Thymus (tissue), 11 donors: Measurements from ENCODE around the gene VWA7. TPM values are rescaled to one million over a fixed set of nuclear protein-coding genes. Genes with fewer than 3 reads are reported as not detected.

Experiments used
- DNase-seq, 9 donors: peaks; one replicate each; pipeline ENCODE4 v3.0.0-alpha.2; 2013; ENCODE audit warnings: low spot score in 9 of 9, low read depth in 6 of 9, missing footprints in 1 of 9
- H3K27ac ChIP-seq, 2 donors: one replicate each; pipeline ENCODE4 v1.5.1; 2013; ENCODE audit warnings: control low read depth in 1 of 2, low read depth in 1 of 2, low read length in 1 of 2, mild to moderate bottlenecking in 1 of 2, moderate library complexity in 1 of 2
- H3K27me3 ChIP-seq, 2 donors: one replicate each; pipeline ENCODE4 v1.5.1; 2013; ENCODE audit warnings: low read length in 1 of 2; ENCODE audit not compliant: control insufficient read depth in 2 of 2, insufficient read depth in 1 of 2
- H3K36me3 ChIP-seq, 2 donors: one replicate each; pipeline ENCODE4 v1.5.1; 2013; ENCODE audit warnings: low read length in 1 of 2, mild to moderate bottlenecking in 1 of 2, moderate library complexity in 1 of 2; ENCODE audit not compliant: control insufficient read depth in 2 of 2, insufficient read depth in 2 of 2
- H3K4me1 ChIP-seq, 2 donors: one replicate each; pipeline ENCODE4 v1.5.1; 2013; ENCODE audit warnings: low read length in 2 of 2; ENCODE audit not compliant: control insufficient read depth in 2 of 2, insufficient read depth in 2 of 2
- H3K4me3 ChIP-seq, 2 donors: one replicate each; pipeline ENCODE4 v1.5.1; 2013; ENCODE audit warnings: low read length in 2 of 2, control low read depth in 1 of 2, mild to moderate bottlenecking in 1 of 2
- H3K9me3 ChIP-seq, 2 donors: one replicate each; pipeline ENCODE4 v1.5.1; 2013; ENCODE audit warnings: low read length in 1 of 2, mild to moderate bottlenecking in 1 of 2; ENCODE audit not compliant: control insufficient read depth in 2 of 2, insufficient read depth in 1 of 2
- WGBS: extraction: QIAGEN DNeasy Blood & Tissue Kit; methylation state at CpG from one replicate; pipeline ENCODE4 v1.1.7; 2013; 5-methylcytosine and 5-hydroxymethylcytosine counted together
- polyA plus RNA-seq: library from polyadenylated mRNA; stranded (reverse); fragments of 200-250 nt; gene quantifications from one replicate; pipeline ENCODE4 v1.2.3, GENCODE V29; 2013
- total RNA-seq: library from RNA; stranded (reverse); fragments of 120-200 nt; gene quantifications from one replicate; pipeline ENCODE4 v1.2.4, GENCODE V29; 2013
- donor health status: healthy.

VWA7 gene
- total and polyA plus RNA-seq, 2 donors, result 0.66 to 0.76 TPM

- H3K4me3 ChIP-seq, result no peak overlapping the region
- DNase-seq, result no peak
- H3K27me3 ChIP-seq, result peaks cover 0 to 2% of the 10 kb centered on the region in 2 donors
- no peak overlapping the region for H3K27ac ChIP-seq
- no peaks in the 10 kb centered on the region for H3K9me3 ChIP-seq
- H3K4me1 ChIP-seq, result peaks cover 11% of the 10 kb centered on the region in 2 donors
- WGBS, result 97% methylated on average over 20 of the region's 20 CpGs
- peaks cover 59 to 68% of the 10 kb centered on the region in 2 donors for H3K36me3 ChIP-seq
These were observed 3.5 kb upstream of the VWA7 start for GRCh38 chr6:31780507-31781243.

- no peak for DNase-seq
- H3K9me3 ChIP-seq, result no peaks in the 10 kb centered on the region
- WGBS, result 97% methylated on average over 10 of the region's 10 CpGs
- H3K4me3 ChIP-seq, result no peak overlapping the region
- H3K27me3 ChIP-seq, result peaks cover 0 to 2% of the 10 kb centered on the region in 2 donors
- peaks cover 52 to 61% of the 10 kb centered on the region in 2 donors for H3K36me3 ChIP-seq
- no peak overlapping the region for H3K27ac ChIP-seq
- H3K4me1 ChIP-seq, result peaks cover 11% of the 10 kb centered on the region in 2 donors
These were observed 2.8 kb upstream of the VWA7 start for GRCh38 chr6:31779908-31780307.

- WGBS, result 97% methylated on average over 43 of the region's 43 CpGs
- Histone ChIP-seq H3K27me3 (peaks cover 0 to 2% of the 10 kb centered on the region in 2 donors), H3K27ac (no peak overlapping the region), H3K4me3 (no peak overlapping the region), H3K4me1 (peaks cover 11% of the 10 kb centered on the region in 2 donors), H3K36me3 (peaks cover 48 to 54% of the 10 kb centered on the region in 2 donors), H3K9me3 (no peaks in the 10 kb centered on the region)
- no peak for DNase-seq
These were observed 2.1 kb upstream of the VWA7 start for GRCh38 chr6:31778999-31779885.

GRCh38 chr6:31778193-31778592 is 1.1 kb upstream of the VWA7 start:
- no peak for DNase-seq
- no peaks in the 10 kb centered on the region for H3K9me3 ChIP-seq
- H3K36me3 ChIP-seq, result peaks cover 43 to 46% of the 10 kb centered on the region in 2 donors
- H3K27me3 ChIP-seq, result peaks cover 0 to 2% of the 10 kb centered on the region in 2 donors
- WGBS, result 99% methylated on average over 5 of the region's 5 CpGs
- no peak overlapping the region for H3K27ac ChIP-seq
- H3K4me3 ChIP-seq, result no peak overlapping the region
- peaks cover 11 to 12% of the 10 kb centered on the region in 2 donors for H3K4me1 ChIP-seq

GRCh38 chr6:31777667-31778050 is 531 bp upstream of the VWA7 start:
- Histone ChIP-seq H3K4me1 (peaks cover 17% of the 10 kb centered on the region in 2 donors), H3K36me3 (peaks cover 42 to 43% of the 10 kb centered on the region in 2 donors), H3K27me3 (peaks cover 0 to 2% of the 10 kb centered on the region in 2 donors), H3K9me3 (no peaks in the 10 kb centered on the region), H3K27ac (no peak overlapping the region), H3K4me3 (no peak overlapping the region)
- DNase-seq, result no peak
- WGBS, result 98% methylated on average over 5 of the region's 5 CpGs

GRCh38 chr6:31776485-31776988 is 591 bp downstream of the VWA7 start:
- no peak overlapping the region for H3K27ac ChIP-seq
- no peak for DNase-seq
- peaks cover 0 to 2% of the 10 kb centered on the region in 2 donors for H3K27me3 ChIP-seq
- peaks cover 17 to 26% of the 10 kb centered on the region in 2 donors for H3K4me1 ChIP-seq
- H3K36me3 ChIP-seq, result peaks cover 31 to 32% of the 10 kb centered on the region in 2 donors
- H3K9me3 ChIP-seq, result peaks cover 0 to 5% of the 10 kb centered on the region in 2 donors
- no peak overlapping the region for H3K4me3 ChIP-seq
- WGBS, result 27% methylated on average over 14 of the region's 14 CpGs

GRCh38 chr6:31775633-31776484 is 1.3 kb downstream of the VWA7 start:
- H3K36me3 ChIP-seq, result peaks cover 24 to 25% of the 10 kb centered on the region in 2 donors
- DNase-seq, result no peak
- peaks cover 17 to 29% of the 10 kb centered on the region in 2 donors for H3K4me1 ChIP-seq
- H3K4me3 ChIP-seq, result no peak overlapping the region
- H3K9me3 ChIP-seq, result peaks cover 0 to 5% of the 10 kb centered on the region in 2 donors
- 97% methylated on average over 32 of the region's 32 CpGs for WGBS
- H3K27ac ChIP-seq, result no peak overlapping the region
- H3K27me3 ChIP-seq, result peaks cover 0 to 2% of the 10 kb centered on the region in 2 donors

- H3K27ac ChIP-seq, result no peak overlapping the region
- peaks cover 17 to 29% of the 10 kb centered on the region in 2 donors for H3K4me1 ChIP-seq
- no peak overlapping the region for H3K4me3 ChIP-seq
- peaks cover 0 to 2% of the 10 kb centered on the region in 2 donors for H3K27me3 ChIP-seq
- DNase-seq, result no peak
- 96% methylated on average over 4 of the region's 4 CpGs for WGBS
- peaks cover 18% of the 10 kb centered on the region in 2 donors for H3K36me3 ChIP-seq
- H3K9me3 ChIP-seq, result peaks cover 0 to 5% of the 10 kb centered on the region in 2 donors
These were observed 1.9 kb downstream of the VWA7 start for GRCh38 chr6:31775184-31775583.
